Ascending aorta (tissue), 2 donors: ENCODE results near the gene UBE2QL1. TPM values are rescaled to one million over a fixed set of nuclear protein-coding genes. Genes with fewer than 3 reads are reported as not detected.

Source experiments
- DNase-seq, 2 donors: peaks; one replicate each; pipeline ENCODE4 v3.0.0-alpha.2; 2019; ENCODE audit warnings: low spot score in 2 of 2
- H3K27ac ChIP-seq, 2 donors: fragments of 200-600 bp; sonication (generic); one replicate each; pipeline ENCODE4 v1.5.1; 2016 to 2017; ENCODE audit warnings: mild to moderate bottlenecking in 1 of 2
- H3K27me3 ChIP-seq: fragments of 200-600 bp; sonication (generic); one replicate; pipeline ENCODE4 v1.5.1; 2017
- H3K36me3 ChIP-seq, 2 donors: fragments of 200-600 bp; sonication (generic); one replicate each; pipeline ENCODE4 v1.5.1; 2016
- H3K4me1 ChIP-seq, 2 donors: fragments of 200-600 bp; sonication (generic); one replicate each; pipeline ENCODE4 v1.5.1; 2016 to 2017; ENCODE audit warnings: mild to moderate bottlenecking in 1 of 2
- H3K4me3 ChIP-seq, 2 donors: fragments of 200-600 bp; sonication (generic); one replicate each; pipeline ENCODE4 v1.5.1; 2016 to 2017; ENCODE audit warnings: mild to moderate bottlenecking in 1 of 2
- H3K9me3 ChIP-seq, 2 donors: fragments of 200-600 bp; sonication (generic); one replicate each; pipeline ENCODE4 v1.5.1; 2016
- CTCF ChIP-seq, 3 experiments: fragments of 200-600 bp in 2 of 3; fragments of 450-650 bp in 1 of 3; sonication (generic) in 2 of 3; IDR thresholded peaks; one replicate each; pipeline ENCODE4 v1.5.1; 2016 to 2019; ENCODE audit warnings: antibody characterized with exemption in 3 of 3, mild to moderate bottlenecking in 1 of 3, moderate library complexity in 1 of 3
- intact Hi-C: fragments of 100-400 bp; cut with DNase I; formaldehyde crosslinking; loops from one replicate; pipeline ENCODE4 v1.15.1; 2023
- total RNA-seq: library from RNA; depleted of rRNA; stranded (reverse); fragments of >200 nt; gene quantifications from one replicate; pipeline ENCODE4 v1.1.0, GENCODE V29; 2016

UBE2QL1 gene
- 0.85 TPM for total RNA-seq

- TF ChIP-seq CTCF (IDR thresholded peaks at IDR 0.05): no peak
- H3K36me3 ChIP-seq: no peaks in the 10 kb centered on the region
Observed at GRCh38 chr5:6448622-6449464, at the start of gene UBE2QL1. Gene UBE2QL1 (plus strand): TSS chr5:6448859. CDS start chr5:6448894, 35 bp downstream.

GRCh38 chr5:6399980-6400910 is 48.4 kb upstream of the UBE2QL1 start:
- H3K4me3 ChIP-seq: no peak overlapping the region
- H3K9me3 ChIP-seq: no peaks in the 10 kb centered on the region

More at GRCh38 chr5:6448622-6449464, at the start of gene UBE2QL1:
- Histone ChIP-seq H3K4me1 (peaks cover 0 to 14% of the 10 kb centered on the region in 2 donors), H3K4me3 (peak within 1 kb of the TSS; percentile 67 to 72), H3K9me3 (no peaks in the 10 kb centered on the region), H3K27ac (peak within 1 kb of the TSS in 1 of 2 donors; percentile 40), H3K27me3 (no peaks in the 10 kb centered on the region)
- no peak for DNase-seq
- intact Hi-C loops: loop anchor here (2.0 kb wide), 3 partner anchors 70 to 954 kb away; partner anchors contain the start of gene MED10

GRCh38 chr5:6401410-6401809 is 47.2 kb upstream of the UBE2QL1 start:
- Histone ChIP-seq H3K27me3 (no peaks in the 10 kb centered on the region), H3K4me3 (no peak overlapping the region), H3K9me3 (no peaks in the 10 kb centered on the region), H3K36me3 (no peaks in the 10 kb centered on the region), H3K27ac (no peak overlapping the region), H3K4me1 (no peaks in the 10 kb centered on the region)
- no peak for DNase-seq
- no peak for TF ChIP-seq CTCF (IDR thresholded peaks at IDR 0.05)
- intact Hi-C loops: no loop called here

More at GRCh38 chr5:6399980-6400910, 48.4 kb upstream of the UBE2QL1 start:
- Histone ChIP-seq H3K4me1 (no peaks in the 10 kb centered on the region), H3K36me3 (no peaks in the 10 kb centered on the region), H3K27me3 (no peaks in the 10 kb centered on the region), H3K27ac (no peak overlapping the region)
- no peak for TF ChIP-seq CTCF (IDR thresholded peaks at IDR 0.05)
- intact Hi-C loops: no loop called here
- peak in 1 of 2 donors; percentile 21 for DNase-seq

GRCh38 chr5:6402939-6403338 is 45.7 kb upstream of the UBE2QL1 start:
- Histone ChIP-seq H3K4me3 (no peak overlapping the region), H3K27ac (no peak overlapping the region), H3K4me1 (no peaks in the 10 kb centered on the region), H3K36me3 (no peaks in the 10 kb centered on the region), H3K27me3 (no peaks in the 10 kb centered on the region), H3K9me3 (no peaks in the 10 kb centered on the region)
- DNase-seq: no peak
- TF ChIP-seq CTCF (IDR thresholded peaks at IDR 0.05): no peak
- intact Hi-C loops: no loop called here

GRCh38 chr5:6403416-6403815 is 45.2 kb upstream of the UBE2QL1 start:
- no peaks in the 10 kb centered on the region for H3K27me3 ChIP-seq
- no peaks in the 10 kb centered on the region for H3K4me1 ChIP-seq
- no peaks in the 10 kb centered on the region for H3K9me3 ChIP-seq
- TF ChIP-seq CTCF (IDR thresholded peaks at IDR 0.05): no peak
- no peak overlapping the region for H3K4me3 ChIP-seq
- H3K36me3 ChIP-seq: no peaks in the 10 kb centered on the region
- intact Hi-C loops: no loop called here
- DNase-seq: no peak
- no peak overlapping the region for H3K27ac ChIP-seq
